Neural crest cell (in vitro differentiated cells): ENCODE measurements around the gene RSBN1L. TPM values are rescaled to one million over a fixed set of nuclear protein-coding genes. Genes with fewer than 3 reads are reported as not detected.
A peak's percentile ranks its signal among the peaks of the same experiment; 100 is the strongest.

ENCODE experiments used
- DNase-seq: peaks from one replicate; pipeline ENCODE4 v3.0.0; 2021; ENCODE audit warnings: low read depth, mixed read lengths, low spot score
- H3K27ac Mint-ChIP-seq: one replicate; pipeline ENCODE4 v1.8.0; 2021; ENCODE audit warnings: mild to moderate bottlenecking, mixed read lengths; ENCODE audit not compliant: unreplicated experiment
- H3K27me3 Mint-ChIP-seq: 2 replicates; pipeline ENCODE4 v1.8.0; 2021; ENCODE audit warnings: low read depth, mild to moderate bottlenecking, mixed read lengths
- H3K36me3 Mint-ChIP-seq: 2 replicates; pipeline ENCODE4 v1.8.0; 2021; ENCODE audit warnings: low read depth, mild to moderate bottlenecking, mixed read lengths
- H3K4me1 Mint-ChIP-seq: 2 replicates; pipeline ENCODE4 v1.8.0; 2021; ENCODE audit warnings: mixed read lengths
- H3K4me3 Mint-ChIP-seq: one replicate; pipeline ENCODE4 v1.8.0; 2021; ENCODE audit warnings: mild to moderate bottlenecking, mixed read lengths
- H3K9me3 Mint-ChIP-seq: 2 replicates; pipeline ENCODE4 v1.8.0; 2021; ENCODE audit warnings: mixed read lengths
- CTCF ChIP-seq: fragments of 200-600 bp; sonication (generic); conservative IDR thresholded peaks from 2 replicates; pipeline ENCODE4 v1.5.0; 2021; ENCODE audit warnings: antibody characterized with exemption, mild to moderate bottlenecking
- total RNA-seq: library from RNA; stranded (reverse); gene quantifications from 2 replicates; pipeline ENCODE4 v1.2.1, GENCODE V29; 2021

RSBN1L gene
- total RNA-seq, 1 donor from 2014 or later = 23.6 TPM

GRCh38 chr7:77796109-77796508 lies 99.8 kb downstream of the RSBN1L start:
- H3K27ac Mint-ChIP-seq = no peak overlapping the region

GRCh38 chr7:77796960-77797359 lies 100.7 kb downstream of the RSBN1L start:
- H3K9me3 Mint-ChIP-seq = no peaks in the 10 kb centered on the region
- peaks cover 7% of the 10 kb centered on the region for H3K36me3 Mint-ChIP-seq
- peaks cover 43% of the 10 kb centered on the region for H3K4me1 Mint-ChIP-seq
- H3K4me3 Mint-ChIP-seq = peak overlapping the region; percentile 98
- no peaks in the 10 kb centered on the region for H3K27me3 Mint-ChIP-seq
- no peak for TF ChIP-seq CTCF
- DNase-seq = no peak
- H3K27ac Mint-ChIP-seq = no peak overlapping the region

More at GRCh38 chr7:77796109-77796508, 99.8 kb downstream of the RSBN1L start:
- TF ChIP-seq CTCF = no peak
- peaks cover 7% of the 10 kb centered on the region for H3K36me3 Mint-ChIP-seq
- H3K9me3 Mint-ChIP-seq = no peaks in the 10 kb centered on the region
- peaks cover 43% of the 10 kb centered on the region for H3K4me1 Mint-ChIP-seq
- no peaks in the 10 kb centered on the region for H3K27me3 Mint-ChIP-seq
- H3K4me3 Mint-ChIP-seq = peak overlapping the region; percentile 98
- no peak for DNase-seq

- Mint-ChIP-seq H3K27me3 (no peaks in the 10 kb centered on the region), H3K9me3 (no peaks in the 10 kb centered on the region), H3K27ac (peak overlapping the region; percentile 19), H3K4me1 (peaks cover 43% of the 10 kb centered on the region), H3K36me3 (peaks cover 7% of the 10 kb centered on the region), H3K4me3 (peak overlapping the region; percentile 98)
- no peak for DNase-seq
- no peak for TF ChIP-seq CTCF
These were observed 101.6 kb downstream of the RSBN1L start for GRCh38 chr7:77797734-77798393.

- peak; percentile 98 for DNase-seq
- peaks cover 9% of the 10 kb centered on the region for H3K36me3 Mint-ChIP-seq
- H3K4me1 Mint-ChIP-seq = peaks cover 43% of the 10 kb centered on the region
- H3K4me3 Mint-ChIP-seq = peak within 1 kb of the TSS; percentile 98
- peak within 1 kb of the TSS; percentile 98 for H3K27ac Mint-ChIP-seq
- no peaks in the 10 kb centered on the region for H3K27me3 Mint-ChIP-seq
- peak; percentile 62 for TF ChIP-seq CTCF
- H3K9me3 Mint-ChIP-seq = no peaks in the 10 kb centered on the region
These were observed 102.3 kb downstream of the RSBN1L start, which contains the start of the genes PHTF2 and TMEM60 for GRCh38 chr7:77798394-77799077. PHTF2 (plus strand) TSS chr7:77798773. TMEM60 (minus strand) TSS chr7:77798434; CDS start chr7:77794373, 4,061 bp downstream.

GRCh38 chr7:77799078-77799964 lies 103.1 kb downstream of the RSBN1L start:
- Mint-ChIP-seq H3K4me1 (peaks cover 36% of the 10 kb centered on the region), H3K9me3 (no peaks in the 10 kb centered on the region), H3K36me3 (peaks cover 11% of the 10 kb centered on the region), H3K4me3 (peak overlapping the region; percentile 98), H3K27me3 (no peaks in the 10 kb centered on the region), H3K27ac (peak overlapping the region; percentile 98)
- peak; percentile 18 for TF ChIP-seq CTCF
- peak; percentile 58 for DNase-seq
